ENCODE results near the gene BCKDHA. TPM values are rescaled to one million over a fixed set of nuclear protein-coding genes. Genes with fewer than 3 reads are reported as not detected.

The BCKDHA gene
- total RNA-seq, 1 experiment from 2014 or later = 33.6 TPM

DNA sequence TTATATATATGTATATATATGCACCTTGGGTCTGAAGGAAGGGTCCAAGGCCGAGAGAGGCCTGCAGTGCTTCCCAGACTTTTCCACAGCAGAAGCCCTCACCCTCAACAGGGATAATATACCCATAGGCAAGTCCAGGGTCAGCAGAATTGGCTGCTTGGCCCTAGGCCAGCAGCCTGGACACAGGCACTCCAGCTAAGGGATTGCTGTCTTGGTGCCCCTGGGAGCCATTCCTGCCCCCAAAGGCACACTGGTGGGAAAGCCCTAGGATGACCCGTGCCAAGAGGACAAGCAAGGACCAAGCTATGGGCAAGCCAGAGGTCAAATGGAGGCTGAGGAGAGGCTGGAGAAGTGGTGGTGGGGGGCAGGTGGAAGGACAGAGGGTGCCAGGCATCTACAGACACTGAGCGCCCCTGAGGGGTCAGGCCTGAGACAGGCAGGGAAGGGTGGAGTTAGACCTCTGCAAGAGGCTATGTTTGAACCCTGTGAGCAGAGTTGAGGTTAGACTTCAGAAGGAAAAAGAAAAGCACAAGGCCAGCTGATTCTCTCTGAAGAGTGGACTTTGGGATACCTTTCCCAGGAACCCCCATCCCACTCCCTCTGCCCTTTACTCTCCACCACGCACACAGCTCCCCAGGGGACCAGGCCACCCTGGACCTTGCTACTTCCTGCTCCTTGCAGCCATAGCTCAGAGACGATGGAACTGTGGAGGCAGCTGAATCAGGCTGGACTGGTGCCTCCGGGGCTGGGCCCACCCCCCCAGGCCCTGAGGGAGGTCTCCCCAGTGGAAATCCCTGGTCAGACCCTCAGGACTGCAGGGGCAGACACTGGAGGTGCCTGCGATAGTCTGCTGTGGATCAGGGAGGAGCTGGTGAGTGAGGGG, 45.1 kb downstream of the BCKDHA start, which contains the start of gene ERICH4:
TSS of gene ERICH4 (plus strand) at position 684 of the 883 bp plus-strand sequence. CDS start at position 698, 14 bp downstream.
- Mint-ChIP-seq H3K4me1 (ENCODE audit: insufficient read depth, unreplicated experiment) (peaks cover 13% of the 10 kb centered on the region), H3K4me3 (ENCODE audit: unreplicated experiment) (no peak within 1 kb of the TSS), H3K9me3 (ENCODE audit: unreplicated experiment) (no peaks in the 10 kb centered on the region), H3K27ac (ENCODE audit: low read depth, unreplicated experiment) (no peak within 1 kb of the TSS), H3K27me3 (ENCODE audit: insufficient read depth, unreplicated experiment) (peaks cover 21% of the 10 kb centered on the region), H3K36me3 (ENCODE audit: insufficient read depth, unreplicated experiment) (peaks cover 3% of the 10 kb centered on the region)
- DNase-seq (ENCODE audit: unreplicated experiment) = no peak
- ChIA-PET POLR2A (no interaction called here), CTCF (interaction anchor here (0.6 to 1.2 kb wide), 3 partner anchors 9 to 609 kb away, joined by 3 to 4 read pairs (median 4); no protein-coding TSS in a partner anchor)
- intact Hi-C loops (cut with micrococcal nuclease) = no loop called here
- no TSS peak for BruUV-seq (replicated peaks)
- TF ChIP-seq, protein P1, sequence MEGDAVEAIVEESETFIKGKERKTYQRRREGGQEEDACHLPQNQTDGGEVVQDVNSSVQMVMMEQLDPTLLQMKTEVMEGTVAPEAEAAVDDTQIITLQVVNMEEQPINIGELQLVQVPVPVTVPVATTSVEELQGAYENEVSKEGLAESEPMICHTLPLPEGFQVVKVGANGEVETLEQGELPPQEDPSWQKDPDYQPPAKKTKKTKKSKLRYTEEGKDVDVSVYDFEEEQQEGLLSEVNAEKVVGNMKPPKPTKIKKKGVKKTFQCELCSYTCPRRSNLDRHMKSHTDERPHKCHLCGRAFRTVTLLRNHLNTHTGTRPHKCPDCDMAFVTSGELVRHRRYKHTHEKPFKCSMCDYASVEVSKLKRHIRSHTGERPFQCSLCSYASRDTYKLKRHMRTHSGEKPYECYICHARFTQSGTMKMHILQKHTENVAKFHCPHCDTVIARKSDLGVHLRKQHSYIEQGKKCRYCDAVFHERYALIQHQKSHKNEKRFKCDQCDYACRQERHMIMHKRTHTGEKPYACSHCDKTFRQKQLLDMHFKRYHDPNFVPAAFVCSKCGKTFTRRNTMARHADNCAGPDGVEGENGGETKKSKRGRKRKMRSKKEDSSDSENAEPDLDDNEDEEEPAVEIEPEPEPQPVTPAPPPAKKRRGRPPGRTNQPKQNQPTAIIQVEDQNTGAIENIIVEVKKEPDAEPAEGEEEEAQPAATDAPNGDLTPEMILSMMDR (IDR thresholded peaks at IDR 0.05; ENCODE audit: unreplicated experiment) = no peak

- Mint-ChIP-seq H3K9me3 (ENCODE audit: unreplicated experiment) (no peaks in the 10 kb centered on the region), H3K4me3 (ENCODE audit: unreplicated experiment) (no peak overlapping the region), H3K27me3 (ENCODE audit: insufficient read depth, unreplicated experiment) (peaks cover 21% of the 10 kb centered on the region), H3K27ac (ENCODE audit: low read depth, unreplicated experiment) (no peak overlapping the region), H3K4me1 (ENCODE audit: insufficient read depth, unreplicated experiment) (peaks cover 13% of the 10 kb centered on the region), H3K36me3 (ENCODE audit: insufficient read depth, unreplicated experiment) (no peaks in the 10 kb centered on the region)
- TF ChIP-seq, protein P1 (IDR thresholded peaks at IDR 0.05; ENCODE audit: unreplicated experiment) = no peak
- intact Hi-C loops (cut with micrococcal nuclease) = no loop called here
- BruUV-seq (replicated peaks) = no TSS peak
- DNase-seq (ENCODE audit: unreplicated experiment) = no peak
- CTCF ChIA-PET = interaction anchor here (1.2 kb wide), 1 partner anchor 8 kb away, joined by 4 read pairs; no protein-coding TSS in a partner anchor
- POLR2A ChIA-PET = no interaction called here
These were observed 46.3 kb downstream of the BCKDHA start for GRCh38 chr19:41443813-41444455.

DNA sequence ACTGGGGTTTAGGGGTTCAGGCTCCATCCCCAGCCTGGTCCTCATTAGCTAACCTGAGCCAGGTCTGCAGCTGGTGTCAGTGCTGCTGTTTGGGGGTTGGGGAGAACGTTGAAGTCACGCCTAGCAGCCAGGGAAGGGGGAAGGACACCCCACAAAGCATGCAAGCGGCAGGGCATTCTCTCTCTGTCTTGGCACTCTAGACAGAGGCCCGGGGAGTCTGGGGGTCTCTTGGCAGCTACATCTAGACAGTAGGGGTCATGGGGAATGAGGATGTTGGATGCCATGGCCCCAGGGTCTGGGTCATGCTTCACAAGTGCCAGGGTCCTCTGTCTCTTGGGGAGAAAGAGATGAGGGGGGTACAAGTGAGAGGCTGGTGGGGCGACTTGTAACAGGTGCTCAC, 48.0 kb downstream of the BCKDHA start:
- no TSS peak for BruUV-seq (replicated peaks)
- TF ChIP-seq, protein P1 (IDR thresholded peaks at IDR 0.05; ENCODE audit: unreplicated experiment) = no peak
- no peak for DNase-seq (ENCODE audit: unreplicated experiment)
- Mint-ChIP-seq H3K27ac (ENCODE audit: low read depth, unreplicated experiment) (no peak overlapping the region), H3K4me3 (ENCODE audit: unreplicated experiment) (no peak overlapping the region), H3K9me3 (ENCODE audit: unreplicated experiment) (no peaks in the 10 kb centered on the region), H3K27me3 (ENCODE audit: insufficient read depth, unreplicated experiment) (peaks cover 36% of the 10 kb centered on the region), H3K36me3 (ENCODE audit: insufficient read depth, unreplicated experiment) (no peaks in the 10 kb centered on the region), H3K4me1 (ENCODE audit: insufficient read depth, unreplicated experiment) (peaks cover 12% of the 10 kb centered on the region)
- ChIA-PET CTCF (interaction anchor here (0.7 to 14.6 kb wide), 2 partner anchors 91 to 119 kb away, joined by 3 to 315 read pairs; no protein-coding TSS in a partner anchor), POLR2A (no interaction called here)
- intact Hi-C loops (cut with micrococcal nuclease) = no loop called here

GRCh38 chr19:41447732-41448332, 50.2 kb downstream of the BCKDHA start:
- CTCF ChIA-PET = interaction anchor here (0.5 to 14.6 kb wide), 7 partner anchors 10 to 151 kb away, joined by 3 to 315 read pairs (median 6); no protein-coding TSS in a partner anchor

More at GRCh38 chr19:41447732-41448332, 50.2 kb downstream of the BCKDHA start:
- H3K36me3 Mint-ChIP-seq (ENCODE audit: insufficient read depth, unreplicated experiment) = no peaks in the 10 kb centered on the region
- H3K4me3 Mint-ChIP-seq (ENCODE audit: unreplicated experiment) = no peak overlapping the region
- H3K27ac Mint-ChIP-seq (ENCODE audit: low read depth, unreplicated experiment) = no peak overlapping the region
- peaks cover 44% of the 10 kb centered on the region for H3K27me3 Mint-ChIP-seq (ENCODE audit: insufficient read depth, unreplicated experiment)
- no peaks in the 10 kb centered on the region for H3K9me3 Mint-ChIP-seq (ENCODE audit: unreplicated experiment)
- intact Hi-C loops (cut with micrococcal nuclease) = no loop called here
- no peak for DNase-seq (ENCODE audit: unreplicated experiment)
- no TSS peak for BruUV-seq (replicated peaks)
- POLR2A ChIA-PET = no interaction called here
- no peaks in the 10 kb centered on the region for H3K4me1 Mint-ChIP-seq (ENCODE audit: insufficient read depth, unreplicated experiment)
- TF ChIP-seq, protein P1 (IDR thresholded peaks at IDR 0.05; ENCODE audit: unreplicated experiment) = no peak
